Measurements from ENCODE around the gene MXI1.

Gene MXI1
- total RNA-seq, result 64.1 to 96.0 (median 78.2) reads per million in 3 donors

DNA sequence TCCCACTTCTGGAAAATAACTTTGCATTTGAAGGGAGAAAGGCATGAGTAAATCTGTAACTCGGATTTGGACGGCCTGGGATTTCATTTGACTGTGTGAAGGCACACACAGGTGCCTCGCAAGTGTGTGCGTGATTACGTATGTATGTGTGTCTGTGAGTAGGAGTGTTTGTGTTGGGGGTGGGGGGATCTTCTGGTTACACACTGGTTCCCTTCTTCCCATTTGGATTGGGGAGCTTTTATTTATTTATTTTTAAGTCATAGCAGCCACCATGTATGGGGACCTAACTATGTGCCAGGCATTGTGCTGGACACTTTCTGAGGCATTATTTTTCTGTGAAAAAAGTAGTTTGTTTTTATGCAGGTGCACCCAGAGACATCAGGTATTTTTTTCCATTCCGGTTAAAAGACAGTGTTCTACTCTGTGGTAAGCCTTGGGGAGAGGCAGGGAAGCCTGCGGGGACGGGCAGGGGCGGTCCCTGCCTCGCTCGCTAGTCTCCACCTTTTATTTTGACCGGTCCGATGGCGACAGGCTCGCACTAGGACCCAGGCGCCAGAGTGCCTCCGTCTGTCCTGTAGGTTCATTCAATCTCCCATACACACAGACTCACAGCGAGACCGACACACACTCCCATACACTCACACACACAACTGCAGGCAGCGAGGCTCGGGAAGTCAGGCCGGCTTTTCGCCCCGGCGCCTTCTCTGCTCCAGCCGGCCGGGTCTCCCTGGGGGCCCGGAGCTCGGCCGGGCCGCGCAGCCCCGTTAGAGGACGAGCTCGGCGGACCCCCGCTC, at the start of gene MXI1:
MXI1 (plus strand) TSS at position 595 of the 794 bp plus-strand sequence. CDS start 204 bp downstream, outside the sequence.
- peaks cover 8% of the 10 kb centered on the region for H3K4me1 ChIP-seq (ENCODE audit: control insufficient read depth, insufficient read depth, low read length, poor library complexity, severe bottlenecking)
- no peaks in the 10 kb centered on the region for H3K27me3 ChIP-seq (replicated peaks; ENCODE audit: control insufficient read depth, insufficient read depth, low read length, poor library complexity, severe bottlenecking)
- H3K9me3 ChIP-seq (ENCODE audit: control insufficient read depth, low read length), result no peaks in the 10 kb centered on the region
- H3K27ac ChIP-seq (ENCODE audit: insufficient read depth, low read length, poor library complexity, severe bottlenecking), result peak within 1 kb of the TSS; percentile 98
- DNase-seq, result no peak
- no peaks in the 10 kb centered on the region for H3K36me3 ChIP-seq (ENCODE audit: control insufficient read depth, insufficient read depth, low read length)
- peak within 1 kb of the TSS; percentile 90 for H3K4me3 ChIP-seq (ENCODE audit: insufficient read depth, low read depth, low read length, poor library complexity, severe bottlenecking)

DNA sequence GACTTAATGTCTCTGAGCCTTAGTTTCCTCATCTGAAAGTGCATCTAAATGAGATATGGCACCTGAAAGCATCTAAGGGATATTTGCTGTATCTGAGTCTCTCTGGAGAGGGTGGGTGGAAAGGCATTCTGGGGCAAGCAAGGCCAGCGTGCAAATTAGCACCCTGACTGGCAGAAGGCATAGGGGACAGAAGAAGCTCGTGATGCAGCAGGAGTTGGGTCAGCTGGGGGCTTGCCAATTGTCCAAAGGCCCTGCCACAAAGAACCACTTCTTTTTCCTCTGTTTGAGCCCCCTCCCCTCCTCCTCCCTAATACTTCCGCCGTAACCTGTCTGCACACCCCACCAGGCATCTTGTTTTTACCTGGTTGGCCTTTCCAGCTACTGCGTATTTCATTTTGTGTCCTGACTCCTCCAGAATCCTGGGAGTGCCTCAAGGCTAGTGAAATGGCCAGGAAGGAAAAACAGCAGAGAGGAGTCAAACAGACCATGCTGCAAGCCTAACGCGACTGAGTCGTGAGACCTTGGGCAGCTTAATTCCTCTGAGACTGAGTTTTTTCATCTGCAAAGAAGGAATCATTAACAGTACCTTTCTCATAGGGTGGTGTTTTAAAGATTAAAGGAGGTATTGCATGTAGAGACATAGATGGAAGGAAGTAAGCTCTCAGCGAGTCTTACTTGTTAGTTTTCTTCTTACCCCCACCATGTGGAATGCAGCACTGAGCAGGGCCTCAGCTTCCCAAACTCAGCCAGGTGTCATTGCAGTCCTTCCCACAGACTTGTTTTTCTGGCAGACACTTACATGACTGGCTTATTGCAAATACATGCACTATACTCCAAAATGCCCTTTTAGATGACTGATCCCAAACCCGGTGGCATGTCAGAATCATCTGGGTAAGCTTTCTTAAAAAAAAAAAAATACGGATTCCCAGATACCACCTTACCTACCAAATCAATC, 49.1 kb upstream of the MXI1 start:
- Histone ChIP-seq H3K9me3 (ENCODE audit: control insufficient read depth, low read length) (no peaks in the 10 kb centered on the region), H3K27me3 (replicated peaks; ENCODE audit: control insufficient read depth, insufficient read depth, low read length, poor library complexity, severe bottlenecking) (peaks cover 14% of the 10 kb centered on the region), H3K4me1 (ENCODE audit: control insufficient read depth, insufficient read depth, low read length, poor library complexity, severe bottlenecking) (peaks cover 18% of the 10 kb centered on the region), H3K27ac (ENCODE audit: insufficient read depth, low read length, poor library complexity, severe bottlenecking) (no peak overlapping the region), H3K4me3 (ENCODE audit: insufficient read depth, low read depth, low read length, poor library complexity, severe bottlenecking) (no peak overlapping the region), H3K36me3 (ENCODE audit: control insufficient read depth, insufficient read depth, low read length) (no peaks in the 10 kb centered on the region)
- DNase-seq, result no peak

DNA sequence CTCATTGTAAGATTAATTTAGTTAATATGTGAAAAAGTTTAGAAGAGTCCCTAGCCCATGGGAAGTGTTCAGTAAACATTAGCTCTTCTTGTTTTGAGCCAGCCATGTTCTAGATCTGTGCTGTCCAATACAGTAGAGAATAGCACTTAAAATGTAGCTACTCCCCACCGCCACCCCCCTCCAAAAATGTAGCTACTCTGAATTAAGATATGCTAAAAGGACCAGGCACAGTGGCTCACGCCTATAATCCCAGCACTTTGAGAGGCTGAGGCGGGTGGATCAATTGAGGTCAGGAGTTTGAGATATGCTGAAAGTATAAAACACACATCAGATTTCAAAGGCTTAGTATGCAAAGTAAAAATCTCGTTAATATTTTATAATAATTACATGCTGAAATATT, 47.3 kb upstream of the MXI1 start:
- peaks cover 12% of the 10 kb centered on the region for H3K27me3 ChIP-seq (replicated peaks; ENCODE audit: control insufficient read depth, insufficient read depth, low read length, poor library complexity, severe bottlenecking)
- no peaks in the 10 kb centered on the region for H3K9me3 ChIP-seq (ENCODE audit: control insufficient read depth, low read length)
- peaks cover 18% of the 10 kb centered on the region for H3K4me1 ChIP-seq (ENCODE audit: control insufficient read depth, insufficient read depth, low read length, poor library complexity, severe bottlenecking)
- H3K36me3 ChIP-seq (ENCODE audit: control insufficient read depth, insufficient read depth, low read length), result no peaks in the 10 kb centered on the region
- H3K4me3 ChIP-seq (ENCODE audit: insufficient read depth, low read depth, low read length, poor library complexity, severe bottlenecking), result no peak overlapping the region
- H3K27ac ChIP-seq (ENCODE audit: insufficient read depth, low read length, poor library complexity, severe bottlenecking), result no peak overlapping the region
- DNase-seq, result no peak

DNA sequence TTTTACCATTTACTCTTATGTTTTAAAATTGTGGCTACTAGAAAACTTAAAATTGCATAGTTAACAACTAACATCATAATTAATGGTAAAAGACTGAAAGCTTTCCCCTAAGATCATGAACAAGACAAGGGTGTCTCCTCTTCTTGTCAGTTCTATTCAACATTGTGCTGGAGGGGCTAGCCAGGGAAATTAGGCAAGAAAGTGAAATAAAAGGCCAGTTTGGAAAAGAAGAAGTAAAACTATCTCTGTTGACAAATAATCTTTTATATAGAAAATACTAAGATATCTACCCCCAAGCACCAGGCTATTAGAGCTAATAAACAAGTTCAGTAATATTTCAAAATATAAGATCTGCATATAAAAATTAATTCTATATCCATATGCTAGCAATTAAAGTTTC, 46.9 kb upstream of the MXI1 start:
- H3K9me3 ChIP-seq (ENCODE audit: control insufficient read depth, low read length), result no peaks in the 10 kb centered on the region
- DNase-seq, result no peak
- H3K36me3 ChIP-seq (ENCODE audit: control insufficient read depth, insufficient read depth, low read length), result no peaks in the 10 kb centered on the region
- peaks cover 18% of the 10 kb centered on the region for H3K4me1 ChIP-seq (ENCODE audit: control insufficient read depth, insufficient read depth, low read length, poor library complexity, severe bottlenecking)
- peaks cover 10% of the 10 kb centered on the region for H3K27me3 ChIP-seq (replicated peaks; ENCODE audit: control insufficient read depth, insufficient read depth, low read length, poor library complexity, severe bottlenecking)
- no peak overlapping the region for H3K27ac ChIP-seq (ENCODE audit: insufficient read depth, low read length, poor library complexity, severe bottlenecking)
- no peak overlapping the region for H3K4me3 ChIP-seq (ENCODE audit: insufficient read depth, low read depth, low read length, poor library complexity, severe bottlenecking)

DNA sequence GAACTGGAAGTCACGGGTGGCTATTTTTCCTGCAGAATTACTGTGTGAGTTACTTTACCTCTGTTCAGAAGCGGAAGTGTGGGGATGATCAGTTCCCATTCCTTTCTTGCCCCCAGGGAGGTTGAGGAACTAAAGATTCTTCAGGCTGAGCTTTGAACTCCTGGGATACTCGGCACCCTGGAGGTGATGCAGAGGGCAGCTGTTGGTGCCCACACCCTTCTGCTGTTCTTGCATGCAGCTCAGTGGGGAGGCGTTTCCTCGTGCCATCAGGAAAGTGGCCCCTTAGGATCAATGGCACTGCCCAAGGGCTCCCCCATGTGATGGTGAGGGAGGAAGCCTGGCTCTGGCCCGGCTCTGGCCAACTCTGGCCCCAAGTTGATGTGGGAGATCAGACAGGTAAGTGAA, 44.7 kb upstream of the MXI1 start:
- Histone ChIP-seq H3K27ac (ENCODE audit: insufficient read depth, low read length, poor library complexity, severe bottlenecking) (no peak overlapping the region), H3K36me3 (ENCODE audit: control insufficient read depth, insufficient read depth, low read length) (no peaks in the 10 kb centered on the region), H3K4me3 (ENCODE audit: insufficient read depth, low read depth, low read length, poor library complexity, severe bottlenecking) (no peak overlapping the region), H3K27me3 (replicated peaks; ENCODE audit: control insufficient read depth, insufficient read depth, low read length, poor library complexity, severe bottlenecking) (peaks cover 14% of the 10 kb centered on the region), H3K9me3 (ENCODE audit: control insufficient read depth, low read length) (no peaks in the 10 kb centered on the region), H3K4me1 (ENCODE audit: control insufficient read depth, insufficient read depth, low read length, poor library complexity, severe bottlenecking) (no peaks in the 10 kb centered on the region)
- DNase-seq, result no peak

DNA sequence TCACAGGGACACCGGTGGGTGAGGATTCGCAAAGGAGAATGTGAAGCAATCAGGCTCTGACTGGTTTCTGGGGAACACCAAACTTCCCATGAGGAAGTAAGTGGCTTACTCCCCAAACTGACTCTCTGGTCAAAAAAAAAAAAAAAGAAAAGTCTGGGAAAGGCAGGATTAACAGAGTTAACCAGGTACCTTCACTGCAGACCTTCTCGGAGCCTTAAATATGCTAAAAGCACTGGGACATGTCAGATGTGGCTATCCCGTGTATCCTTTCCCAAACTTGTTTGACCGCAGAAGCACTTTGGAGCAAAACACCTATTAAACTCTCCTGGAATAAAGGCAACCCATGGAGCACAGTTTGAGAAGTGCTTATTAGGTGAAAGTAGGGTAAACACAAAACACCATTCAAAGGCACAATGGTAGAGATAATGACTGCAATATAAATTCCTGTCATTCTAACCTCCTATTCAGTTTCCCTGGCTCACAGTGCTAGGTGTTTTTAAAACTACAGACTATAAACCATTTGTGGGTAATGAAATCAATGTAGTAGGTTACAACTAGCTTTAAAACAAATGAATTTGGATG, 44.1 kb upstream of the MXI1 start:
- DNase-seq, result no peak
- Histone ChIP-seq H3K36me3 (ENCODE audit: control insufficient read depth, insufficient read depth, low read length) (no peaks in the 10 kb centered on the region), H3K4me1 (ENCODE audit: control insufficient read depth, insufficient read depth, low read length, poor library complexity, severe bottlenecking) (peaks cover under 1% of the 10 kb centered on the region), H3K4me3 (ENCODE audit: insufficient read depth, low read depth, low read length, poor library complexity, severe bottlenecking) (no peak overlapping the region), H3K27me3 (replicated peaks; ENCODE audit: control insufficient read depth, insufficient read depth, low read length, poor library complexity, severe bottlenecking) (peaks cover 14% of the 10 kb centered on the region), H3K9me3 (ENCODE audit: control insufficient read depth, low read length) (no peaks in the 10 kb centered on the region), H3K27ac (ENCODE audit: insufficient read depth, low read length, poor library complexity, severe bottlenecking) (no peak overlapping the region)

DNA sequence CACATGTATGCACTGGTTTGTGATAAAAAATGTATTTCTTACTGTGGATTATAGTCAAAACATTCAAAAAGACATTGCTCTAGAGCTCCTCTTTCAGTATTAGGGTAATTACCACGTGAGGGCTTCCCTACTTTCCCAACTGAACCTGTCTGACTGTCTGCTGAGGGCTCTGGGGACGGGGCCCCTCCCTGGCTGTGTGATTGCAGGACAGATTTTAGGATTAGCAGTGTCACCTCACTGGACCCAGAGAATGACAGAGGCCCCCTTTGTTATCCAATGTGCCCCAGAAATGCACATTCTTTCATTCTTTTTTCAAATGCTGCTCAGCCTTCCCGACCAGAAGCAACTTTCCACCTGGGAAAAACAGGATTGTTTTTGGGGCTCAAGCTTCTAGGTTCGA, 43.6 kb upstream of the MXI1 start:
- Histone ChIP-seq H3K4me3 (ENCODE audit: insufficient read depth, low read depth, low read length, poor library complexity, severe bottlenecking) (no peak overlapping the region), H3K27ac (ENCODE audit: insufficient read depth, low read length, poor library complexity, severe bottlenecking) (no peak overlapping the region), H3K9me3 (ENCODE audit: control insufficient read depth, low read length) (no peaks in the 10 kb centered on the region), H3K4me1 (ENCODE audit: control insufficient read depth, insufficient read depth, low read length, poor library complexity, severe bottlenecking) (peaks cover 3% of the 10 kb centered on the region), H3K27me3 (replicated peaks; ENCODE audit: control insufficient read depth, insufficient read depth, low read length, poor library complexity, severe bottlenecking) (peaks cover 18% of the 10 kb centered on the region), H3K36me3 (ENCODE audit: control insufficient read depth, insufficient read depth, low read length) (no peaks in the 10 kb centered on the region)
- DNase-seq, result no peak

DNA sequence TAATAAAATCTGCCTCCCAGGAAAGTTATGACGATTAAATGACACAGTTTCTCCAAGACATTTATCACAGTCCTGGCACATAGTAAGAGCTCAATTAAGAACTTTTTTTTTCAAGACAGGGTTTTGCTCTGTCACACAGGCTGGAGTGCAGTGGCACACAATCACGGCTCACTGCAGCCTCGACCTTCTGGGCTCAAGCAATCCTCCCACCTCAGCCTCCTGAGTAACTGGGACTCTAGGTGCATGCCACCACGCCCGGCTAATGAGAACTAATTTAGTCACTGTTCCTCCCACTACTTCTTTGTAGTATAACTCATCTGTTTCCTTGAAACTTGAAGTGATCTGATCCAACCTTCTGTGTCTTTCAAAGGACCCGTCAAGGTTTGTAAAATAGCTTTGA, 42.2 kb upstream of the MXI1 start:
- Histone ChIP-seq H3K27ac (ENCODE audit: insufficient read depth, low read length, poor library complexity, severe bottlenecking) (no peak overlapping the region), H3K27me3 (replicated peaks; ENCODE audit: control insufficient read depth, insufficient read depth, low read length, poor library complexity, severe bottlenecking) (peaks cover 18% of the 10 kb centered on the region), H3K4me1 (ENCODE audit: control insufficient read depth, insufficient read depth, low read length, poor library complexity, severe bottlenecking) (peaks cover 5% of the 10 kb centered on the region), H3K9me3 (ENCODE audit: control insufficient read depth, low read length) (no peaks in the 10 kb centered on the region), H3K4me3 (ENCODE audit: insufficient read depth, low read depth, low read length, poor library complexity, severe bottlenecking) (no peak overlapping the region), H3K36me3 (ENCODE audit: control insufficient read depth, insufficient read depth, low read length) (no peaks in the 10 kb centered on the region)
- DNase-seq, result no peak

DNA sequence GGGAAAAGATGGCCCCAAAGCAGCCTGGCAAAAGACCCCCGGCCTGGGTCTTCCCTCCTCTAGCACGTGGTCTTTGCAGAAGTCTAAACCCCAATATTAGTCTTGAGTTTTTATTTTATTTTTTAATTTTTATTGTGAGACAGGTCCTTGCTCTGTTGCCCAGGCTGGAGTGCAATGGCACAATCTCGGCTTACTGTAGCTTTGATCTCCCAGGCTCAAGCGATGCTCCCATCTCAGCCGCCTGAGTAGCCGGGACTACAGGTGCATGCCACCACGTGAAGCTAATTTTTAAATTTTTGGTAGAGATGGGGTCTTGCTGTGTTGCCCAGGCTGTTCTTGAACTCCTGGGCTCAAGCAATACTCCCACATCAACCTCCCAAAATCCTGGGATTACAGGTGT, 40.3 kb upstream of the MXI1 start:
- DNase-seq, result no peak
- H3K4me3 ChIP-seq (ENCODE audit: insufficient read depth, low read depth, low read length, poor library complexity, severe bottlenecking), result no peak overlapping the region
- no peak overlapping the region for H3K27ac ChIP-seq (ENCODE audit: insufficient read depth, low read length, poor library complexity, severe bottlenecking)
- H3K4me1 ChIP-seq (ENCODE audit: control insufficient read depth, insufficient read depth, low read length, poor library complexity, severe bottlenecking), result peaks cover 6% of the 10 kb centered on the region
- peaks cover 19% of the 10 kb centered on the region for H3K27me3 ChIP-seq (replicated peaks; ENCODE audit: control insufficient read depth, insufficient read depth, low read length, poor library complexity, severe bottlenecking)
- no peaks in the 10 kb centered on the region for H3K36me3 ChIP-seq (ENCODE audit: control insufficient read depth, insufficient read depth, low read length)
- no peaks in the 10 kb centered on the region for H3K9me3 ChIP-seq (ENCODE audit: control insufficient read depth, low read length)
